Left ventricle myocardium inferior (tissue), 1 donor: ENCODE results near the gene FRAS1. TPM values are rescaled to one million over a fixed set of nuclear protein-coding genes. Genes with fewer than 3 reads are reported as not detected.

Source experiments
- DNase-seq: peaks from one replicate; pipeline ENCODE4 v3.0.0-alpha.2; 2020
- H3K27ac ChIP-seq: fragments of 200-600 bp; replicated peaks from 2 replicates; pipeline ENCODE4 v1.8.0; 2021
- H3K27me3 ChIP-seq: fragments of 200-600 bp; 2 replicates; pipeline ENCODE4 v1.8.0; 2021; ENCODE audit warnings: low read depth
- H3K36me3 ChIP-seq: fragments of 200-600 bp; 2 replicates; pipeline ENCODE4 v1.8.0; 2021
- H3K4me1 ChIP-seq: fragments of 200-600 bp; 2 replicates; pipeline ENCODE4 v1.8.0; 2021
- H3K4me3 ChIP-seq: fragments of 200-600 bp; 2 replicates; pipeline ENCODE4 v1.8.0; 2021; ENCODE audit warnings: mild to moderate bottlenecking, moderate library complexity
- H3K9me3 ChIP-seq: fragments of 200-600 bp; replicated peaks from 2 replicates; pipeline ENCODE4 v1.8.0; 2021
- CTCF ChIP-seq: fragments of 200-600 bp; IDR thresholded peaks from 2 replicates; pipeline ENCODE4 v1.8.0; 2021; ENCODE audit warnings: antibody characterized with exemption, mild to moderate bottlenecking, borderline replicate concordance
- intact Hi-C: fragments of 100-400 bp; cut with micrococcal nuclease; formaldehyde crosslinking; loops from one replicate; pipeline ENCODE4 v1.11.0; 2022
- total RNA-seq: library from RNA; stranded (reverse); fragmentation: NEBNext Ultra II Directional; extraction: Animal tissue kit (Norgen Biotek cat#: 25700); gene quantifications from one replicate; pipeline ENCODE4 v1.2.1, GENCODE V29; 2021
- donor health status: DM: no; HTN: yes; CAD: no; lungs with severe emphysema.

The FRAS1 gene
- total RNA-seq, 1 donor from 2014 or later = 1.4 TPM

DNA sequence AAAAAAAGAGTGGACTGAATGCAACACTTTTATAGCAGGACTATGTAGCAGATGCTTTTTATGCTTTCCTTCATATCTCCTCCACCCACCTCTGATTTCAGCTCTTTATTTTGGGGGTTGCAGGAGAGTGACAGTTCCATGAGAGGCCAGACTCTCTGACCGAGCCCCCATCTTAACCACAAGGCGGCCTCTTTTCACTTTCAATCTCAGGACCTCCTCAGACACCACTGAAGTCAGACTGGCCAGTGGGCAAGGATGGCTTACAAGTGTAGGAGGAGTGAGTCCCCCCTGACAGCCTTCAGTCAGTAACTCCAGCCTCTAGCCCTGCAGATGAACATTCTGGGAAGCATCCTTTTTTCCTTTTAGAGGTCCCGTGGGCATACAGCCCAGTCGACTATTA is 140.8 kb downstream of the FRAS1 start:
- intact Hi-C loops = no loop called here
- Histone ChIP-seq H3K27me3 (no peaks in the 10 kb centered on the region), H3K36me3 (no peaks in the 10 kb centered on the region), H3K4me3 (no peak overlapping the region), H3K4me1 (no peaks in the 10 kb centered on the region), H3K27ac (no peak overlapping the region), H3K9me3 (peaks cover 16% of the 10 kb centered on the region)
- DNase-seq = no peak
- no peak for TF ChIP-seq CTCF

- TF ChIP-seq CTCF = no peak
- peaks cover 8% of the 10 kb centered on the region for H3K9me3 ChIP-seq
- DNase-seq = no peak
- intact Hi-C loops = no loop called here
- H3K4me3 ChIP-seq = no peak overlapping the region
- H3K4me1 ChIP-seq = no peaks in the 10 kb centered on the region
- no peak overlapping the region for H3K27ac ChIP-seq
- H3K36me3 ChIP-seq = no peaks in the 10 kb centered on the region
- H3K27me3 ChIP-seq = no peaks in the 10 kb centered on the region
These were observed 142.9 kb downstream of the FRAS1 start for GRCh38 chr4:78199984-78200383.

DNA sequence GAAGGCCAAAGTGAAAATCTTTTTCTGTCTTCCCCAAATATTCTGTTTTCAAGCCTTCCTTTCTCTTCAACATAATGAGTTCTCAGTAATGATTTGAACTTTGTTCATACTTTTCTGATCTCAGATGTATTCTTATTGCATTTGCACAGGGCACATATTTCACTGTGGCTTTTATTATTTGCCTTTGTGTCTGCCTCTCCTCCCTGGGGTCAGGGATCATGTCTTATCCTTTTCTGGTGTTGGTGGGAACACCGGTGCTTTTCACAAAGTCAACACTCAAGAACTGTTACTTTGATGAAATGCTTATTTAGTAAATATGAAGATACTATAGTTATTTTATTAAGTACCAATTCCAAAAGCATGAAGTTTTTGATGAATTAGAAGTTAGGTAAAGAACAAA is 143.8 kb downstream of the FRAS1 start:
- no peak overlapping the region for H3K27ac ChIP-seq
- no peak overlapping the region for H3K4me3 ChIP-seq
- intact Hi-C loops = no loop called here
- no peak for TF ChIP-seq CTCF
- DNase-seq = no peak
- no peaks in the 10 kb centered on the region for H3K36me3 ChIP-seq
- no peaks in the 10 kb centered on the region for H3K27me3 ChIP-seq
- H3K9me3 ChIP-seq = no peaks in the 10 kb centered on the region
- H3K4me1 ChIP-seq = no peaks in the 10 kb centered on the region

GRCh38 chr4:78204176-78204575 is 147.1 kb downstream of the FRAS1 start:
- no peaks in the 10 kb centered on the region for H3K9me3 ChIP-seq
- no peak overlapping the region for H3K27ac ChIP-seq
- intact Hi-C loops = no loop called here
- no peak for DNase-seq
- no peak overlapping the region for H3K4me3 ChIP-seq
- no peaks in the 10 kb centered on the region for H3K36me3 ChIP-seq
- no peaks in the 10 kb centered on the region for H3K4me1 ChIP-seq
- TF ChIP-seq CTCF = no peak
- H3K27me3 ChIP-seq = no peaks in the 10 kb centered on the region

- Histone ChIP-seq H3K4me3 (no peak overlapping the region), H3K36me3 (no peaks in the 10 kb centered on the region), H3K4me1 (no peaks in the 10 kb centered on the region), H3K27ac (no peak overlapping the region), H3K27me3 (no peaks in the 10 kb centered on the region), H3K9me3 (no peaks in the 10 kb centered on the region)
- no peak for DNase-seq
- TF ChIP-seq CTCF = no peak
- intact Hi-C loops = no loop called here
These were observed 148.5 kb downstream of the FRAS1 start for GRCh38 chr4:78205591-78205990.

DNA sequence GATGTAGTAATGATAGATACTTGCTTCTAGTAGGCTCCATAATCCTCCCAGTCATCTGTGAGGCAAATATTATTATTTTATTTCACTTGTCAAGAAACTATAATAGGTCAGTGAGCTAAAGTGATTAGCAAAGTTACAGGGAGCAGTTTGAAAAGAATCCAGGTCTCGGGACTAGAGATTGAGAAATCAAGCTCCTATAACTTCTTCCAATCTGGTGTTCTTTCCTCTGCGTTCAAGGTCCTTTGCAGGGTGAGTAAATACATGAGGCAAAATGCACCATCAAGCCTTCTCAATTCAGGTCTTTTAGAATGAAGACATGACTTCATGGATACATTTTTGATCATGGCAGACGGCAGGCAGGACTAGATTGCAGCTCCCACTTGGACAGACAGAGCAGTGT is 150.4 kb downstream of the FRAS1 start:
- no peak for TF ChIP-seq CTCF
- DNase-seq = no peak
- H3K4me1 ChIP-seq = no peaks in the 10 kb centered on the region
- no peak overlapping the region for H3K4me3 ChIP-seq
- no peaks in the 10 kb centered on the region for H3K36me3 ChIP-seq
- H3K27me3 ChIP-seq = no peaks in the 10 kb centered on the region
- H3K9me3 ChIP-seq = no peaks in the 10 kb centered on the region
- intact Hi-C loops = no loop called here
- no peak overlapping the region for H3K27ac ChIP-seq
